K562 (cell line): ENCODE results near the gene INPP4B. TPM values are rescaled to one million over a fixed set of nuclear protein-coding genes. Genes with fewer than 3 reads are reported as not detected.

Source experiments
- ATAC-seq: fragments of 200-7000 bp; cut with Tn5 transposase; 3 replicates; pipeline ENCODE4 v1.9.1; 2020; ENCODE audit warnings: moderate library complexity
- BruUV-seq: library from RNA; stranded (reverse); fragments of 400-500 nt; replicated peaks from 2 replicates; lab custom pipeline; 2021; lab: Mats Ljungman, UMichigan
- CTCF ChIA-PET: fragments of 300-600 bp; formaldehyde crosslinking; extraction: SDS; loops from one replicate; lab custom pipeline; 2021; ENCODE audit warnings: low intra/inter-chr PET ratio; lab: Yijun Ruan, JAX
- POLR2A ChIA-PET: fragments of 300-600, 350-650 bp; sonication (Branson Sonifier 250); formaldehyde crosslinking; extraction: SDS; loops from one replicate; lab custom pipeline; 2021; ENCODE audit warnings: antibody characterized with exemption, inconsistent platforms; lab: Yijun Ruan, JAX
- DNase-seq, 4 experiments: peaks; one replicate each; pipeline versions ENCODE4 v3.0.0 to v3.0.0-alpha.2; 2011 to 2018; ENCODE audit warnings: low spot score in 3 of 4, mixed read lengths in 3 of 4; ENCODE audit errors: extremely low read depth in 1 of 4
- FAIRE-seq: peaks from 2 replicates; lab custom pipeline; 2011; peaks lifted over from hg19 to GRCh38; lab: Jason Lieb, UNC
- H2AFZ ChIP-seq: 2 replicates; pipeline ENCODE4 v1.6.0; 2011; ENCODE audit warnings: low read depth, low read length, control low read depth, inconsistent platforms
- H3K27ac ChIP-seq: fragments of 200-600 bp; 3 replicates; pipeline ENCODE4 v1.8.0; 2011; ENCODE audit warnings: low read depth, mild to moderate bottlenecking, control low read depth, inconsistent platforms, low read length, moderate library complexity, mixed read lengths; ENCODE audit errors: extremely low read depth
- H3K27me3 ChIP-seq, 2 experiments: fragments of 300-600 bp in 1 of 2; 2 replicates in 1 of 2; 3 replicates in 1 of 2; pipeline versions ENCODE4 v1.6.0 to v1.8.0; 2011; ENCODE audit warnings: inconsistent platforms in 2 of 2, low read length in 2 of 2, mild to moderate bottlenecking in 1 of 2, mixed read lengths in 1 of 2, moderate library complexity in 1 of 2; ENCODE audit not compliant: control insufficient read depth in 2 of 2, insufficient read depth in 2 of 2
- H3K36me3 ChIP-seq: fragments of 300-600 bp; 3 replicates; pipeline ENCODE4 v1.8.0; 2011; ENCODE audit warnings: mild to moderate bottlenecking, low read length, inconsistent platforms; ENCODE audit not compliant: control insufficient read depth, insufficient read depth
- H3K4me1 ChIP-seq, 2 experiments: fragments of 200-600 bp in 1 of 2; replicated peaks in 1 of 2; 2 replicates in 1 of 2; 3 replicates in 1 of 2; pipeline versions ENCODE4 v1.5.1 to v1.8.0; 2011; ENCODE audit warnings: inconsistent platforms in 2 of 2, low read length in 2 of 2, mild to moderate bottlenecking in 1 of 2, mixed read lengths in 1 of 2, moderate library complexity in 1 of 2; ENCODE audit not compliant: control insufficient read depth in 2 of 2, insufficient read depth in 2 of 2
- H3K4me2 ChIP-seq: 2 replicates; pipeline ENCODE4 v1.6.1; 2011; ENCODE audit warnings: low read length, control low read depth, inconsistent platforms, mixed read lengths; ENCODE audit not compliant: insufficient read depth
- H3K4me3 ChIP-seq: fragments of 200-600 bp; sonication (generic), shearing (Covaris generic); 2 replicates; pipeline ENCODE4 v1.5.1; 2016; ENCODE audit warnings: control low read depth, inconsistent platforms
- H3K79me2 ChIP-seq: fragments of 200-600 bp; 3 replicates; pipeline ENCODE4 v1.8.0; 2011; ENCODE audit warnings: low read length, inconsistent platforms; ENCODE audit not compliant: control insufficient read depth, insufficient read depth
- H3K9ac ChIP-seq, 2 experiments: 2 replicates each; pipeline versions ENCODE4 v1.6.0 to v1.6.1; 2011; ENCODE audit warnings: low read depth in 2 of 2, low read length in 2 of 2, control low read depth in 1 of 2, inconsistent platforms in 1 of 2, mild to moderate bottlenecking in 1 of 2, mixed read lengths in 1 of 2; ENCODE audit not compliant: insufficient read depth in 1 of 2
- H3K9me1 ChIP-seq: one replicate; pipeline ENCODE4 v1.6.0; 2011; ENCODE audit warnings: inconsistent platforms, mild to moderate bottlenecking, low read length, moderate library complexity; ENCODE audit not compliant: control insufficient read depth, insufficient read depth
- H3K9me3 ChIP-seq: replicated peaks from 2 replicates; pipeline ENCODE4 v1.5.1; 2011; ENCODE audit warnings: low read depth, low read length, inconsistent platforms; ENCODE audit not compliant: control insufficient read depth, insufficient read depth
- H4K20me1 ChIP-seq: replicated peaks from 2 replicates; pipeline ENCODE4 v1.6.1; 2011; ENCODE audit warnings: low read length, inconsistent platforms, mixed read lengths; ENCODE audit not compliant: control insufficient read depth, insufficient read depth
- GTF2E2 ChIP-seq: fragments of 200-800 bp; sonication (Bioruptor generic); IDR thresholded peaks from 2 replicates; pipeline ENCODE4 v1.6.1; 2016; ENCODE audit warnings: missing genetic modification characterization, missing compliant biosample characterization
- KLF16 ChIP-seq: IDR thresholded peaks from 2 replicates; pipeline ENCODE4 v1.6.1; 2016; ENCODE audit warnings: antibody characterized with exemption
- NFRKB ChIP-seq: fragments of 450-650 bp; IDR thresholded peaks from 2 replicates; pipeline ENCODE4 v1.6.1; 2016; ENCODE audit warnings: low read depth
- SNAPC5 ChIP-seq: fragments of 250-450 bp; sonication (Bioruptor Pico); IDR thresholded peaks from 2 replicates; pipeline ENCODE4 v1.8.0; 2021; ENCODE audit warnings: moderate library complexity, mild to moderate bottlenecking, inconsistent platforms
- SNIP1 ChIP-seq: fragments of 450-650 bp; IDR thresholded peaks from 2 replicates; pipeline ENCODE4 v1.7.1; 2017; ENCODE audit warnings: low read depth, mild to moderate bottlenecking
- STAT6 ChIP-seq: sonication (generic); formaldehyde crosslinking; IDR thresholded peaks from 2 replicates; pipeline ENCODE4 v1.8.1; 2023; ENCODE audit warnings: mild to moderate bottlenecking, missing genetic modification reagents
- ZEB2 ChIP-seq: fragments of 450-650 bp; IDR thresholded peaks from 2 replicates; pipeline ENCODE4 v1.6.1; 2016
- ZFP36 ChIP-seq: fragments of 150-350 bp; IDR thresholded peaks from 2 replicates; pipeline ENCODE4 v1.6.1; 2018; ENCODE audit warnings: low read length, low read depth; ENCODE audit not compliant: partially characterized antibody
- ZNF277 ChIP-seq: fragments of 250-450 bp; sonication (Bioruptor Pico); IDR thresholded peaks from 2 replicates; pipeline ENCODE4 v1.8.0; 2022; ENCODE audit warnings: inconsistent platforms, mild to moderate bottlenecking, moderate library complexity, borderline replicate concordance
- ZNF3 ChIP-seq: fragments of 250-450 bp; sonication (Bioruptor Pico); IDR thresholded peaks from 2 replicates; pipeline ENCODE4 v1.5.0; 2021; ENCODE audit warnings: mild to moderate bottlenecking, moderate library complexity
- ZNF436 ChIP-seq: fragments of 250-450, 450-650 bp; sonication (Bioruptor Pico); formaldehyde crosslinking; IDR thresholded peaks from 2 replicates; pipeline ENCODE4 v1.7.0; 2020; ENCODE audit warnings: mild to moderate bottlenecking
- WGBS: fragments of 100-300 bp; shearing (Covaris generic); methylation state at CpG from one replicate; pipeline ENCODE4 v1.1.6; 2016; ENCODE audit warnings: low coverage, mixed read lengths; ENCODE audit not compliant: insufficient coverage; ENCODE audit errors: missing lambda C conversion rate; 5-methylcytosine and 5-hydroxymethylcytosine counted together
- in situ Hi-C: fragments of 300-500 bp; cut with MboI; formaldehyde crosslinking; loops from 4 replicates; pipeline ENCODE4 v1.15.0; 2018; ENCODE audit warnings: inconsistent platforms, mixed read lengths
- intact Hi-C: fragments of 100-400 bp; cut with micrococcal nuclease; formaldehyde crosslinking; loops from 2 replicates; pipeline ENCODE4 v1.14.2; 2022
- polyA plus RNA-seq, 8 experiments: library from polyadenylated mRNA; depleted of rRNA in 4 of 8; stranded (reverse) in 5 of 8; unstranded in 3 of 8; fragments of >200 nt; fragmentation: Nextera tagmentation in 2 of 8; fragmentation: Illumina TruSeq in 1 of 8; extraction: Ambion mirVana in 2 of 8; extraction: Trizol in 1 of 8; gene quantifications; 2 replicates each; pipeline versions ENCODE4 v1.2.1 to v1.2.3, GENCODE V29; 2011 to 2014; ENCODE audit warnings: inconsistent platforms in 1 of 8, missing spikeins in 1 of 8
- total RNA-seq, 7 experiments: library from RNA; depleted of rRNA in 6 of 7; stranded (reverse); fragments of >200 nt in 6 of 7; fragmentation: Illumina TruSeq in 2 of 7; extraction: Trizol in 2 of 7; gene quantifications; 2 replicates each; pipeline versions ENCODE4 v1.2.1 to v1.2.3, GENCODE V29; 2011 to 2021; ENCODE audit warnings: low replicate concordance in 1 of 7

INPP4B gene
- total and polyA plus RNA-seq, 9 of the 15 experiments (the other 6 are each of a cell fraction or from before 2014, with no cell fraction given): 0.04 to 0.11 TPM; not detected in 7

- no peaks in the 10 kb centered on the region for H4K20me1 ChIP-seq
- FAIRE-seq: no peak
- no peaks in the 10 kb centered on the region for H3K27me3 ChIP-seq
- no peak for TF ChIP-seq NFRKB
- no peak for TF ChIP-seq ZNF3 (CRISPR knock-in tag)
- no peak for TF ChIP-seq ZNF277 (CRISPR knock-in tag)
- TF ChIP-seq SNAPC5: no peak
- TF ChIP-seq STAT6 (CRISPR knock-in tag): no peak
- no peak for TF ChIP-seq KLF16
- no peak for TF ChIP-seq SNIP1
- no peak for TF ChIP-seq ZEB2
- TF ChIP-seq ZFP36: no peak
- TF ChIP-seq GTF2E2 (tag): no peak
- no peak for TF ChIP-seq ZNF436
- TF ChIP-seq, all 486 proteins: peak for 0
- Histone ChIP-seq H3K4me2 (no peak overlapping the region), H3K79me2 (no peaks in the 10 kb centered on the region), H3K9me1 (no peaks in the 10 kb centered on the region), H3K36me3 (no peaks in the 10 kb centered on the region), H3K9me3 (no peaks in the 10 kb centered on the region; the same call in 1 of the 2 replicates), H3K27ac (no peak overlapping the region), H2AFZ (no peak overlapping the region), H3K9ac (no peak overlapping the region), H3K4me3 (no peak overlapping the region), H3K4me1 (no peaks in the 10 kb centered on the region)
- intact Hi-C loops: no loop called here
- BruUV-seq: no TSS peak
- WGBS: 0% methylated on average over 2 of the region's 2 CpGs
- ATAC-seq (no peak), DNase-seq (no peak)
- POLR2A ChIA-PET: no interaction called here
- CTCF ChIA-PET: no interaction called here
- in situ Hi-C loops: no loop called here
Observed at GRCh38 chr4:142776026-142776425, 70.1 kb downstream of the INPP4B start.
